22Rv1 (cell line): ENCODE data around the gene CHD9NB.

Experiments used
- ZFX ChIP-seq: fragments of 450-650 bp; IDR thresholded peaks from 2 replicates; pipeline ENCODE4 v1.6.1; 2017; ENCODE audit warnings: antibody characterized with exemption, borderline replicate concordance
- TF ChIP-seq, protein P1 (sequence below): fragments of 450-650 bp; IDR thresholded peaks from 2 replicates; pipeline ENCODE4 v1.5.1; 2017; ENCODE audit warnings: mild to moderate bottlenecking

GRCh38 chr16:53029971-53030370 is 22.7 kb downstream of the CHD9NB start:
- TF ChIP-seq, protein P1, sequence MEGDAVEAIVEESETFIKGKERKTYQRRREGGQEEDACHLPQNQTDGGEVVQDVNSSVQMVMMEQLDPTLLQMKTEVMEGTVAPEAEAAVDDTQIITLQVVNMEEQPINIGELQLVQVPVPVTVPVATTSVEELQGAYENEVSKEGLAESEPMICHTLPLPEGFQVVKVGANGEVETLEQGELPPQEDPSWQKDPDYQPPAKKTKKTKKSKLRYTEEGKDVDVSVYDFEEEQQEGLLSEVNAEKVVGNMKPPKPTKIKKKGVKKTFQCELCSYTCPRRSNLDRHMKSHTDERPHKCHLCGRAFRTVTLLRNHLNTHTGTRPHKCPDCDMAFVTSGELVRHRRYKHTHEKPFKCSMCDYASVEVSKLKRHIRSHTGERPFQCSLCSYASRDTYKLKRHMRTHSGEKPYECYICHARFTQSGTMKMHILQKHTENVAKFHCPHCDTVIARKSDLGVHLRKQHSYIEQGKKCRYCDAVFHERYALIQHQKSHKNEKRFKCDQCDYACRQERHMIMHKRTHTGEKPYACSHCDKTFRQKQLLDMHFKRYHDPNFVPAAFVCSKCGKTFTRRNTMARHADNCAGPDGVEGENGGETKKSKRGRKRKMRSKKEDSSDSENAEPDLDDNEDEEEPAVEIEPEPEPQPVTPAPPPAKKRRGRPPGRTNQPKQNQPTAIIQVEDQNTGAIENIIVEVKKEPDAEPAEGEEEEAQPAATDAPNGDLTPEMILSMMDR, result no peak
- no peak for TF ChIP-seq ZFX
